GM12892 (cell line): ENCODE results near the gene AGPAT4.

Experiments
- POLR2A ChIP-seq: IDR thresholded peaks from 2 replicates; pipeline ENCODE4 v1.6.1; 2011; ENCODE audit warnings: low read depth, low read length, control low read depth
- TAF1 ChIP-seq: IDR thresholded peaks from 2 replicates; pipeline ENCODE4 v1.6.1; 2011; ENCODE audit warnings: low read depth, mild to moderate bottlenecking, control low read depth, low read length, borderline replicate concordance

DNA sequence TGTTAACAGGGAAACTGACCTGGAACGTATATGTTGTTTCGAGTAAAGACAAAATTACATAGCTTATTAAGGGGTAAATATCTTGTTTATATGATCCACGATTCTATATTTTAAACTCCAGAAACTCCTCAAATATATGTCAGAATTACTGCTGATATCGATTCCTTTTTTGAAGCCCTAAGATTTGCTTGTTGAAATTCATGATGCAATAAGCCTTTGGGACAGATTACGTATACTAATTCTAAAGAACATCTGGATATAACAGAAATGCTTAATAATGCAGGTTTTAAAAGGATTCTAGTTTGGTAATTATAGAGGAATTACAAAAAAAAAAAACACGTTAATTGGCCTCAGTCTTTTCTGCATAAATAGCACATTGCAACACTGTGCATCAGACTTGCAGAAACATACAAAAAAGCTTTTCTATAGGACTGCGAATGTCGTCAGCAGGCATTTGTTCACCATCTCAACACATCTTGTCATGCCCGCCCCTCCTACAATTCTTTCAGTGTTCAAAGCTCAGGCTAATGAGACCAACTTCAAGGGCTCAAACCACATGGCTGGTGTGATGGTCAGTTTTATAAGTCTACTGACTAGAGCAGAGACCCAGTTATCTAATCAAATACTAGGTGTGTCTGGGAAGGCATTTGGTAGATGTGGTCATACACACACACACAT is 74.9 kb downstream of the AGPAT4 start:
- TF ChIP-seq TAF1 (no peak), POLR2A (no peak)
